Thyroid gland (tissue), 4 donors: ENCODE results near the gene EHD4.

ENCODE experiments used
- CTCF ChIP-seq, 6 experiments: fragments of 200-600 bp in 3 of 6; fragments of 450-650 bp in 3 of 6; sonication (generic) in 3 of 6; IDR thresholded peaks; one replicate each; pipeline ENCODE4 v1.5.1; 2016 to 2019; ENCODE audit warnings: antibody characterized with exemption in 6 of 6, mild to moderate bottlenecking in 2 of 6, inconsistent platforms in 1 of 6, moderate library complexity in 1 of 6
- POLR2A ChIP-seq, 2 donors: fragments of 450-650 bp; IDR thresholded peaks; one replicate each; pipeline ENCODE4 v1.6.1; 2017; ENCODE audit warnings: antibody characterized with exemption in 2 of 2, mild to moderate bottlenecking in 2 of 2, moderate library complexity in 1 of 2

GRCh38 chr15:41874736-41875135 is 97.6 kb downstream of the EHD4 start:
- no peak for TF ChIP-seq CTCF (IDR thresholded peaks at IDR 0.05)
- no peak for TF ChIP-seq POLR2A (IDR thresholded peaks at IDR 0.05)
